Activated gamma-delta T cell treated with anti-CD3 and anti-CD28 coated beads, Interleukin-2, amount 50 U/mL, for 16 hours (primary cell): ENCODE measurements around the gene MRPL2.
"Not testable (repeated sequence)": the region's sequence is repeated elsewhere in the genome, so short reads cannot be mapped to it uniquely, and the experiment has no call there.

Source experiments
- DNase-seq: peaks from one replicate; pipeline ENCODE4 v3.0.0-alpha.2; 2020; ENCODE audit warnings: low read depth

MRPL2 gene

GRCh38 chr6:43082806-43083655 lies 23.8 kb upstream of the MRPL2 start:
- DNase-seq, result no peak

- not testable (repeated sequence) for DNase-seq
Observed at GRCh38 chr6:43081922-43082321, 22.7 kb upstream of the MRPL2 start.

GRCh38 chr6:43081043-43081442 lies 21.8 kb upstream of the MRPL2 start:
- no peak for DNase-seq

- no peak for DNase-seq
Observed at GRCh38 chr6:43078691-43079090, 19.5 kb upstream of the MRPL2 start.

GRCh38 chr6:43077981-43078511 lies 18.8 kb upstream of the MRPL2 start:
- no peak for DNase-seq

- DNase-seq, result no peak
Observed at GRCh38 chr6:43077333-43077809, 18.1 kb upstream of the MRPL2 start.

- no peak for DNase-seq
Observed at GRCh38 chr6:43076464-43077332, 17.5 kb upstream of the MRPL2 start.

- no peak for DNase-seq
Observed at GRCh38 chr6:43075670-43076463, 16.6 kb upstream of the MRPL2 start, which contains the start of gene PTK7. TSS of gene PTK7 (plus strand) at chr6:43076314. CDS start at chr6:43076489, 175 bp downstream.

GRCh38 chr6:43074847-43075669 lies 15.8 kb upstream of the MRPL2 start:
- no peak for DNase-seq

- DNase-seq, result no peak
Observed at GRCh38 chr6:43070028-43070632, 10.9 kb upstream of the MRPL2 start.

GRCh38 chr6:43062818-43063217 lies 3.6 kb upstream of the MRPL2 start:
- no peak for DNase-seq

GRCh38 chr6:43061861-43062260 lies 2.6 kb upstream of the MRPL2 start:
- DNase-seq, result no peak

GRCh38 chr6:43060755-43061633 lies 1.8 kb upstream of the MRPL2 start:
- DNase-seq, result no peak

- no peak for DNase-seq
Observed at GRCh38 chr6:43060034-43060754, 960 bp upstream of the MRPL2 start.

GRCh38 chr6:43058531-43058930 lies 703 bp downstream of the MRPL2 start:
- no peak for DNase-seq

- no peak for DNase-seq
Observed at GRCh38 chr6:43055966-43056365, 3.3 kb downstream of the MRPL2 start.

- DNase-seq, result no peak
Observed at GRCh38 chr6:43054206-43054943, 4.9 kb downstream of the MRPL2 start.
